Eye (tissue), 1 donor: ENCODE results near the gene ENO3.

ENCODE experiments used
- DNase-seq: peaks from one replicate; pipeline ENCODE4 v3.0.0-alpha.2; 2015

Gene ENO3

DNA sequence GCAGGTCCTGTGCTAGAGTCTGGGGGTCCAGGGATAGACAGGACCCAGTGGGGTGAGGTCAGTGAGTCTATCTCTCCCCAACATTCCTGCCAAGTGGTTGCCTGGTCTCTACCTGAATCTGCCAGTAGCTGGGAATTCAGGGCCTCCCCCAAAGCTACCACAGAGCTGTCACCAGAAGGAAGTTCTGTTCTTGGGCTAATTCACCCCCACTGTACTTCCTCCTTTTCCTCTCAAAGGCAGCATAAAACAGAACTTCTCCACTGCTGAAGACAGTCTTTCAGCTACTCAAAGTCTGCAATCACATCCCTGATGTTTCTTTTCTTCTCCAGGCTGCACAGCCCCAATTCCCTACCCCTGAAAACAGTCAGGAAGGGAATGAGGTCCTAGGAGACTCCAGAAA lies 27.8 kb downstream of the ENO3 start:
- no peak for DNase-seq

DNA sequence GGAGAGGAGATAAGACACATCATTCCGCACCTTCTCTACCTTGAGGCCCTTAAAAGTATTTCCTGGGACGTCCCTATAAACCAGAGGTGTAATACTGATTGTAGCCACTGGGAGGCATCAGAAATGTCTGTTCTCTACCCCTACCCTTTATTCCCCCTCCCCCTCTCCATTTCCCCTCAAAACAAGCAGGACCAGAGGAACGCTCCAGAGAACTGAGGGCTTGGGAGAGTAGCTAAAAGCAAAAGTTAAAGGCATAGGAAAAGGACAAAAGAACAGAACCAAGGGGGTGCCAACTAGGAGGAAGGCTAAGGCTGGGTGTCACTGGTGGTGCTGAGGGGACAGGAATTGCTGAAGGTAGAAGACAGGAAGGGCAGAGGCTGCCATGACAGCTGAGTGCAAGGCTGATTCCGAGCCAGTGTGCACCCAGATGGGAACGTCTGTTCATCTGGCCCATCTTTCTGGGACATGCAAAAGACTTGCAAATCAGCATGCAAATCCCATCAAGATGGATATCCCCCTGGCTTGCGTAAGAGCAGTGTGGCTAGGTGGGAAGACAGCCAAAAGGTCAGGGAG lies 29.8 kb downstream of the ENO3 start:
- DNase-seq: peak; percentile 93

- no peak for DNase-seq
Measured at GRCh38 chr17:4982305-4982704, 31.4 kb downstream of the ENO3 start.

GRCh38 chr17:4986403-4986802 lies 35.5 kb downstream of the ENO3 start:
- DNase-seq: no peak

DNA sequence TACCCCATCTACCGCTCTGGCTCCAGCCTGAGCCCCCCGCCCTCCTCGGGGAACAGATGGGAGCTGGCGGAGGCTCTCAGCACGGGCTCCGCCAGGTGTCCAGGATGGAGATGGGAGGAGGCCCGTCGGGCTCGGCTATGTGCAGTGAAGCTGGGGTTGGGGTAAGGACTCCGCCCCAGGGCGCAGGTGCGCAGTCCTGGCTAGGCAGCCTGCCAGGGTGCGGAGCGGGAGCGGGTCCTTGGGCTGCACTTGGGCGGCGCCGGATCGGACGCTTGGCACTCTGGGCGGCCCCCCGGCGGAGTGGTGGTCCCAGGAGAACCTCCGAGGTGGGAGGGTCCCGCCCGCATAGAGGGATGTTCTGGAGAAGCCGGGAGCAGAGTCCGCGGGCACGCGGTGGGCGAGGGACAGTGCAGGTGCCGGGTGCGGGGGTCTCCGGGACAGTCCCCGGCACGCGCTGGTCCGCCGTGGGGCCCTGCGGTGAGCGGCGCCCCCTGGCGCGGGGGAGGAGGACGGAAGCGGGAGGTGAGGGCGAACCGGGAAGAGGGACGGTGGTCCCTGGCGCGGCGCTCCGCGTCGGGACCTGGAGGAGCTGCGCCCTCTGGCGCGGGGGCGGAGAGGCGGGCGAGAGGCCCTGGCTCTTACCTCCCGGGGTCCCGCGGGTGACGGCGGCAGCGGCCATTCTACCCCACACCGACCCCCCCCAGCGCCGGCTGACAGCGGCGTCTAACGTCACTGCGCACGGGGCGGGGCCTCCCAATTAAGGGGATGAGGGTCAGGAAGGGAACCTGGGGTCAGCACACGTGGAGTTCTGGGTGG lies 36.2 kb downstream of the ENO3 start, which contains the start of gene CAMTA2:
CAMTA2 (minus strand) TSS at position 725 of the 816 bp plus-strand sequence. CDS start 1,453 bp downstream, outside the sequence.
- DNase-seq: peak; percentile 92

DNA sequence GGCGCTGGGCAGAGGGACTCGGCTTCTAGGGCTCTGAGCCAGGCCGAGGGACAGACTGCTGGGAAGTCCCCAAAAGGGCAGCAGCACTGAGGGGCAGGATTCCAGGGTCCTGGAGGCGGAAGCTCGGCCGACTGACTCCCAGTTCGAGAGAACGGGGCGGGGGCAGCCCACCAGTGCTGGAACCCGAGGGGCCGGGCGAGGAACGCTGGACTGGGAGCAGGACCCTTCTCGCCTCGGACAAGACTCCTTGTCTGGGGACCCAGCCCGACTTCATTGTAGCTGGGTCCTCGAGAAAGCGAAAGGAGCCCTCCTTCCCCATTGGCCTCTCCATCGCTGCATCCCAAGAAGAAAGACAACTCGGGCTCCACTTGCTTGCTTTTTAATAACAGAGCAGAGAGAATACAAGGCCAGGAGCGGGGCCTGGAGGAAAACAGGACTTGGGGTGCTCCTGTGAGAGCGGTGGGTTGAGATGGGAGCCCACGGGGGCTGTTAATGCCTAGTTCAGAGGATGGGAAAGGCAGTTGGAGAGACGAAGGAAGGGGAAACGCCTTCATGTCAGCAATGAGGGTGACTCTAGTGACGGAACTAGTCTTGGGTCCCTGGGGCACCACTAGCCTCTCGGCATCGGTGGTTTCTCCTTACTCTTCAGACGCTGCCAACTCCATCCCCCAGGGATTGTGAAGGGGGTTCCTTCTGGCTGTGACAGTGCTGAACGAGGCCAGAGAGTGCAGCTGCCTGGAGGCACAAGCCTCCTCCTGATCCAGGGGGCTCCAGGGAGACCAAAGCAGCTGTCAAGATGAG lies 37.0 kb downstream of the ENO3 start:
- no peak for DNase-seq

DNA sequence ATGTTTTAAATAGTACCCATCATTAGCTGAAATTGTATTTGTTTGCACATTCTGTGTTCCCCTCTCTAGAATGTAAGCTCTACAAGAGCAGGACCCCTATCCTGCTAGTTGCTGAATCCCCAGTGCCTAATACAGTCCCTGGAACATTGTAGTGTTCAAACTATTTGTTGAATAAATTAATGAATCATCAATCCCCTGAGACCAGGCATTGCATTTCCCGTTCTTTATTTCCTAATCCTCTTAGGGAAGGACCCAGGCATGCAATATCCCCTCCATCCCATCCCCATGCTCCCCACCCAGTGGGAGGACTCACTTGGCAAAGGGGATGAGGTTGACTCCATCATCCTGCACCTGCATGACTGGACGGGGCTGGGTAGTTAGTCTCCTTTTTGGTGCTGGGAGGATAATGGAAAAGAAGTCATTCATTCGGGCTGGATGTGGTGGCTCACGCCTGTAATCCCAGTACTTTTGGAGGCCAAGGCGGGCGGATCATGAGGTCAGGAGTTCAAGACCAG lies 43.2 kb downstream of the ENO3 start:
- DNase-seq: no peak

DNA sequence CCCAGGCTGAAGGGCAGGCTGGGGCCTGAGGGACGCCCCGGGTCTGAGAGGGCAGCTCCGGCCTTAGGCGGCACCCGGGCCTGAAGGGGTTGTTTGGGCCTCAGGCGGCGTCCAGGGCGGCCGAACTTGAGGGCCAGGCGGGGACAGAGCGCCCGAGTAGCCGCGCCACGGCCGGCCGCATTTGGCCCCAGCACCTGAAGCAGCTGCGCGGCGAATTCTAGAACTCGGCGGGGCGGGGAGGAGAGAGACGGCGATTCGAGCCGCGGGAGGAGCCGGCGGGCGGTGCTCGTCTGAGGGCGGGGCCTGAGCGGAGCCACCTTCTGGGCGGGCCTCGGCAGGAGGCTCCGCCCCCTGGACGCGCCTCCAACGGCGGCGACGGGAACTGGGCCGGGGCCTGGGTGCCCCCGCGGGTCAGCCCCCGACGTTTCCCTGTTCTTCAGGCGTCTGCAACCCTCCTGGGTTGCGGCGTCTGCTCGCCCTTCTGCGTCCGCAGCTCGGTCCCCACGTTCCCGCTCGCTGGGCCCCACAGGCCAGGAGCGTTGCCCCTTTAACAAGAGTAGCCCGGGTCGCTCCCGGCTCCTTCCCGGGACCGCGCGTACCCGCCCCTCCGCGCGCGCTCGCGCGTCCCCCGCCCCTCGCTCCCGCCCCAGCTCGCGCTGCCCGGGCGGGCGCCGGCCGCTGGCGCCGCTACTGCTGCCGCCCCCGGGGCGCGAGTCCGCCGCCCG lies 46.5 kb downstream of the ENO3 start, which contains the start of the genes INCA1 and KIF1C:
INCA1 (minus strand) TSS at position 221 of the 725 bp plus-strand sequence. CDS start 3,085 bp downstream, outside the sequence.
KIF1C (plus strand) TSS at position 649 of the 725 bp plus-strand sequence. CDS start 2,297 bp downstream, outside the sequence.
- peak; percentile 97 for DNase-seq

- peak; percentile 78 for DNase-seq
Measured at GRCh38 chr17:4998027-4998731, 47.3 kb downstream of the ENO3 start.

- no peak for DNase-seq
Measured at GRCh38 chr17:4998732-4999429, 48.0 kb downstream of the ENO3 start.

GRCh38 chr17:4999430-5000093 lies 48.6 kb downstream of the ENO3 start:
- no peak for DNase-seq

DNA sequence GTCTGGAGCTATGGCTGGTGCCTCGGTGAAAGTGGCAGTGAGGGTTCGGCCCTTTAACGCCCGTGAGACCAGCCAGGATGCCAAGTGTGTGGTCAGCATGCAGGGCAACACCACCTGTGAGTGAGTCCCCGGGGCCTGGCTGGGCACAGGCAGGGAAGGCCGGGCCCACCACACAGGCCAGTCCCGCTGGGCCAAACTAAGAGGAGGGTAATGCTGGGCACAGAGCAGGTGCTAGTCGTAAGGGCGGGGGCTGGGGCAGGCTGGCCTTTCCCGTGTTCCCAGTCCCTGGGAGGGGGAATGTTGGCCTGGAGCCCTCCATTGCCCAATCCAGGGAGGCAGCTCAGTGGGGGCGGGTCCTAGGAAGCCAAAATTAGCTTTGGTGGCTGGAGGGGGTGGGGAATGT lies 49.3 kb downstream of the ENO3 start:
- no peak for DNase-seq

DNA sequence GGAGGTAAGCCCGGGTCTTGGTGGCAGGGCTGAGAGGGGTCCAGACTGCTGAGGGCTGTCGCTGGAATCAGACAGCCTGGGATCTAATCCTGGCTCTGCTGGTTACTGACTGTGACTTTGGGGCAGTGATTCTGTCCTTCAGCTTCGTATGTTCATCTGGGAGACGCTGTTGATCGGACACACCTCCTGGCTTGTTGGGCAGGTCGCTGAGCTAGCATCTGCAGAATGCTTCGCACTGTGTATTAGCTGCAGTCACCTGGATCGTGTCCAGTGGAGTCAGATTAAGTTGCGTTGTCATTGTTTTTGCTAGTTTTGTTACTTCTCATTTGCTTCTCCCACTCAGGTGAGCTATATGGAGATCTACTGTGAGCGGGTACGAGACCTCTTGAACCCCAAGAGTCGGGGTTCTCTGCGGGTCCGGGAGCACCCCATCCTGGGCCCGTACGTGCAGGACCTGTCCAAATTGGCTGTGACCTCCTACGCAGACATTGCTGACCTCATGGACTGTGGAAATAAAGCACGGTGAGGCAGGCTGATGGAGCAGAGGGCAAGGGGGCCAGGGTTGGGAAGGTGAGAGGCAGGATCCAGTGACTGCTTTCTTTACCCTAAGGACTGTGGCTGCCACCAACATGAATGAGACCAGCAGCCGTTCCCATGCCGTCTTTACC lies 51.3 kb downstream of the ENO3 start:
- DNase-seq: no peak

GRCh38 chr17:5003214-5003867 lies 52.4 kb downstream of the ENO3 start:
- DNase-seq: no peak
